Testis (tissue), 3 donors: ENCODE results near the gene SLC9A1. TPM values are rescaled to one million over a fixed set of nuclear protein-coding genes. Genes with fewer than 3 reads are reported as not detected.
"Not testable (repeated sequence)": the region's sequence is repeated elsewhere in the genome, so short reads cannot be mapped to it uniquely, and the experiment has no call there.

Experiments
- DNase-seq: peaks from one replicate; pipeline ENCODE4 v3.0.0-alpha.2; 2019
- H3K27ac ChIP-seq, 2 donors: fragments of 200-600 bp; sonication (generic); one replicate each; pipeline ENCODE4 v1.5.1; 2019
- H3K27me3 ChIP-seq: fragments of 200-600 bp; sonication (generic); one replicate; pipeline ENCODE4 v1.5.1; 2019
- H3K36me3 ChIP-seq: fragments of 200-600 bp; sonication (generic); one replicate; pipeline ENCODE4 v1.5.1; 2017; ENCODE audit warnings: low read depth; ENCODE audit errors: missing control alignments
- H3K4me1 ChIP-seq: fragments of 200-600 bp; sonication (generic); one replicate; pipeline ENCODE4 v1.5.1; 2019
- H3K4me3 ChIP-seq, 2 donors: fragments of 200-600 bp; sonication (generic); one replicate each; pipeline ENCODE4 v1.5.1; 2017 to 2019
- H3K9me3 ChIP-seq: fragments of 200-600 bp; sonication (generic); one replicate; pipeline ENCODE4 v1.5.1; 2017
- POLR2A ChIP-seq: fragments of 450-650 bp; IDR thresholded peaks from one replicate; pipeline ENCODE4 v1.6.1; 2017; ENCODE audit warnings: antibody characterized with exemption, mild to moderate bottlenecking, moderate library complexity
- WGBS, 2 donors: methylation state at CpG; one replicate each; pipeline ENCODE4 v1.1.5; 2018; 5-methylcytosine and 5-hydroxymethylcytosine counted together
- intact Hi-C: fragments of 100-400 bp; cut with DNase I; formaldehyde crosslinking; loops from one replicate; pipeline ENCODE4 v1.15.1; 2023; ENCODE audit warnings: low total_unique reads
- polyA plus RNA-seq: library from polyadenylated mRNA; stranded (reverse); fragments of 350-450 nt; fragmentation: Illumina TruSeq; extraction: RNeasy Lipid Tissue Mini Kit (QIAGEN cat#74804); gene quantifications from one replicate; pipeline ENCODE4 v1.2.3, GENCODE V29; 2014; ENCODE audit warnings: low read depth, low replicate concordance; ENCODE audit not compliant: insufficient read depth
- total RNA-seq, 2 donors: library from RNA; depleted of rRNA; stranded (reverse); fragments of >200 nt; gene quantifications; one replicate each; pipeline ENCODE4 v1.2.3, GENCODE V29; 2016
- TF ChIP-seq, protein P1 (sequence below), 3 experiments: fragments of 450-650 bp in 2 of 3; fragments of 200-600 bp in 1 of 3; sonication (generic) in 1 of 3; IDR thresholded peaks; one replicate each; pipeline ENCODE4 v1.5.1; 2016 to 2019; ENCODE audit warnings: antibody characterized with exemption in 3 of 3, mild to moderate bottlenecking in 2 of 3, moderate library complexity in 1 of 3

Gene SLC9A1
- total and polyA plus RNA-seq, 3 donors from 2014 or later, result 16.8 to 33.5 (median 26.4) TPM

DNA sequence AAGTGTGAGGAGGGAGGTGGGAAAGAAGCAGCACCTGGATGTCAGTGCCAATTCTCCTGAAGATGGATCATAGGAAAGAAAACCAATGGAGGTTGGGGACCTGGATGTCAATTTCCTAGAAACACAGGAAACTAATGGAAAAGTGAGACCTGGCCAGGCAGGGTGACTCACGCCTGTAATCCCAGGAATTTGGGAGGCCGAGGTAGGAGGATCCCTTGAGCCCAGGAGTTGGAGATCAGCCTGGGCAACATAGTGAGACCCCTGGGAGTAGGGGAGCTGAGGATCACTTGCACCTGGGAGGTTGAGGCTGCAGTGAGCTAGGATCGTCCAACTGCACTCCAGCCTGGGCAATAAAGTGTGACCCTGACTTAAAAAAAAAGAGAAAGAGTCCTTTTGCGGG is 21.4 kb upstream of the SLC9A1 start:
- Histone ChIP-seq H3K9me3 (no peaks in the 10 kb centered on the region), H3K36me3 (no peaks in the 10 kb centered on the region), H3K4me3 (no peak overlapping the region), H3K27ac (no peak overlapping the region), H3K27me3 (no peaks in the 10 kb centered on the region), H3K4me1 (no peaks in the 10 kb centered on the region)
- TF ChIP-seq POLR2A, result no peak
- TF ChIP-seq, protein P1, sequence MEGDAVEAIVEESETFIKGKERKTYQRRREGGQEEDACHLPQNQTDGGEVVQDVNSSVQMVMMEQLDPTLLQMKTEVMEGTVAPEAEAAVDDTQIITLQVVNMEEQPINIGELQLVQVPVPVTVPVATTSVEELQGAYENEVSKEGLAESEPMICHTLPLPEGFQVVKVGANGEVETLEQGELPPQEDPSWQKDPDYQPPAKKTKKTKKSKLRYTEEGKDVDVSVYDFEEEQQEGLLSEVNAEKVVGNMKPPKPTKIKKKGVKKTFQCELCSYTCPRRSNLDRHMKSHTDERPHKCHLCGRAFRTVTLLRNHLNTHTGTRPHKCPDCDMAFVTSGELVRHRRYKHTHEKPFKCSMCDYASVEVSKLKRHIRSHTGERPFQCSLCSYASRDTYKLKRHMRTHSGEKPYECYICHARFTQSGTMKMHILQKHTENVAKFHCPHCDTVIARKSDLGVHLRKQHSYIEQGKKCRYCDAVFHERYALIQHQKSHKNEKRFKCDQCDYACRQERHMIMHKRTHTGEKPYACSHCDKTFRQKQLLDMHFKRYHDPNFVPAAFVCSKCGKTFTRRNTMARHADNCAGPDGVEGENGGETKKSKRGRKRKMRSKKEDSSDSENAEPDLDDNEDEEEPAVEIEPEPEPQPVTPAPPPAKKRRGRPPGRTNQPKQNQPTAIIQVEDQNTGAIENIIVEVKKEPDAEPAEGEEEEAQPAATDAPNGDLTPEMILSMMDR (IDR thresholded peaks at IDR 0.05), result no peak
- WGBS, 2 donors, result 66 to 67% methylated on average over 4 of the region's 4 CpGs
- no peak for DNase-seq
- intact Hi-C loops, result no loop called here

DNA sequence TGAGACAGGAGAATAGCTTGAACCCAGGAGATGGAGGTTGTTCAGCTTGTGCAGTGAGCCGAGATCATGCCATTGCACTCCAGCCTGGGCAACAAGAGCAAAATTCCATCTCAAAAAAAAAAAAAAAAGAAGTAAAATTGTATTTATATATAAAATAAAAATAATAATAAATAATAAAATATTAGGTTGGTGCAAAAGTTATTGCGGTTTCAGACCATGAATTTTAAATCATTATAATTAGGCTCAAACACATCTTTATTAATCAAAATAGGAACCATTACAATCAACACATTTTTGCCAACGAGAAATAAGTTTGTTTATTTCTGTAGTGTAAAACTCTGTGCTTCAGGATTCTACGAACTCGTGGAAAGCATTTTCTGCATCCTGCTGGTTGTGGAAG is 18.1 kb upstream of the SLC9A1 start:
- H3K36me3 ChIP-seq, H3K27ac ChIP-seq, H3K4me3 ChIP-seq, DNase-seq, H3K27me3 ChIP-seq, H3K9me3 ChIP-seq, H3K4me1 ChIP-seq, intact Hi-C loops: not testable (repeated sequence)
- WGBS, 2 donors, result 84 to 95% methylated on average over 5 of the region's 5 CpGs

DNA sequence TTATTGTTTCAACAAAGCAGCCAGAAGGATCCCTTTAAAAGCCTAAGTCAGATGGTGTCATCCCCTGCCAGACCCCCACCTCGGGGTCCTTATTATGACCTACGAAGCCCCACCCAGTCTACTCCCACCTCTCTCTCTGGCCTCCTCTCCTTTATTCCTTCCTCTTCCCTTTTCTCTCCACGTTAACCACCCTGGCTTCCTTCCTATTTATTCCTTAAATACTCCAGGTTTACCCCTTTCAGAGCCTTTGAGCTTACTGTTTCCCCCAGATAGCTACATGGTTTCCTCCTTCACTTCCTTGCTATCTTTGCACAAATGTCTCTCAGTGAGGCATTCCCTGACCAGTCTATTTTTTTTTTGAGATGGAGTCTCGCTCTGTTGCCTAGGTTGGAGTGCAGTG is 12.0 kb upstream of the SLC9A1 start:
- WGBS, 2 donors, result 66 to 78% methylated on average over 4 of the region's 4 CpGs
- DNase-seq, result no peak
- TF ChIP-seq, protein P1 (IDR thresholded peaks at IDR 0.05), result no peak
- TF ChIP-seq POLR2A, result no peak

DNA sequence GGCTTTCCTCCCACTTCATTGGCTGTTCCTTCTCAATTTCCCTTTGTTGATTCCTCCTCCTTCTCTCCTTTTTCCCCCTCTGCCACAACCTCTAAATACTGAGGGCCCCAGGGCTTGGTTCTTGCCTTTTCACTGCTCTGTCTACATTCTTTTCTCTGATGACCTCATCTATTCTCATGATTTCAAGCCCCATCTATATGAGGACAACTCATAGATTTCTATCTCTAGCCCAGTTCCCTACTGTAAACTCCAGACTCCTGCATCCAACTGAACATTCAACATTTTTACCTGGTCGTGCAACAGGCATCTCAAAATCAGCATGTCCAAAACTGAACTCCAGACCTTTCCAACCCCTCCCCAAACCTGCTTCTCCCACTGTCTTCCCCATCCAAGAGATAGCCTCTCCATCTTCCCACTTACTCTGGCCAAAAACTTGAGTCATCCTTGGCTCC is 11.5 kb upstream of the SLC9A1 start:
- 89 to 91% methylated on average over 1 of the region's 1 CpG for WGBS, 2 donors
- Histone ChIP-seq H3K36me3 (no peaks in the 10 kb centered on the region), H3K4me3 (no peak overlapping the region), H3K27me3 (no peaks in the 10 kb centered on the region), H3K9me3 (no peaks in the 10 kb centered on the region), H3K4me1 (no peaks in the 10 kb centered on the region), H3K27ac (no peak overlapping the region)
- no peak for DNase-seq
- TF ChIP-seq, protein P1 (IDR thresholded peaks at IDR 0.05), result no peak
- TF ChIP-seq POLR2A, result no peak
- intact Hi-C loops, result no loop called here

More for the DNA sequence above, 12.0 kb upstream of the SLC9A1 start:
- H3K4me1 ChIP-seq, result no peaks in the 10 kb centered on the region
- no peaks in the 10 kb centered on the region for H3K27me3 ChIP-seq
- H3K4me3 ChIP-seq, result no peak overlapping the region
- intact Hi-C loops, result no loop called here
- H3K36me3 ChIP-seq, result no peaks in the 10 kb centered on the region
- no peaks in the 10 kb centered on the region for H3K9me3 ChIP-seq
- H3K27ac ChIP-seq, result no peak overlapping the region

DNA sequence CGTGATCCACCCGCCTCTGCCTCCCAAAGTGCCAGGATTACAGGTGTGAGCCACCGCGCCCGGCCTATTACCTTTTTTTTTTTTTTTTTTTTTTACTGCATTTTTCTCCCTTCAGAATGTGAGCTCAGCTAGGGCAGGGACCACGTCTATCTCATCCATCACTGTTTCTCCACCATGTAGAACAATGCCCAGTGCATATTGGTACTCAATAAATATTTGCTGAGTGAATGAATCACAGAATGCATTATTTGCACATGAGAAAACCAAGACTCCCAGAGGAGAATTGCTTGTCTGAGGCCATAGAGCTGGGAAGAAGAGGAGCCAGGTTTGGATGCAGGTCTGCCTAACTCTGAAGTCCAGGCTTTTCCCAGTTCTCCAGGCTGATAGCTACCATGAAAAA is 8.2 kb upstream of the SLC9A1 start:
- H3K4me1 ChIP-seq, result no peaks in the 10 kb centered on the region
- no peak for DNase-seq
- H3K27me3 ChIP-seq, result no peaks in the 10 kb centered on the region
- 90 to 96% methylated on average over 6 of the region's 6 CpGs for WGBS, 2 donors
- H3K27ac ChIP-seq, result no peak overlapping the region
- TF ChIP-seq POLR2A, result no peak
- TF ChIP-seq, protein P1 (IDR thresholded peaks at IDR 0.05), result no peak
- no peaks in the 10 kb centered on the region for H3K36me3 ChIP-seq
- intact Hi-C loops, result no loop called here
- no peaks in the 10 kb centered on the region for H3K9me3 ChIP-seq
- no peak overlapping the region for H3K4me3 ChIP-seq
